MCF 10A (cell line): ENCODE measurements around the gene PARD3B. TPM values are rescaled to one million over a fixed set of nuclear protein-coding genes. Genes with fewer than 3 reads are reported as not detected.

Experiments used
- BruUV-seq: library from RNA; stranded (reverse); fragments of 400-500 nt; replicated peaks from 2 replicates; lab custom pipeline; 2021; lab: Mats Ljungman, UMichigan
- CTCF ChIA-PET: fragments of 300-600 bp; sonication (Branson Sonifier 250); formaldehyde crosslinking; extraction: SDS; loops from one replicate; lab custom pipeline; 2021; ENCODE audit warnings: antibody characterized with exemption, inconsistent platforms; lab: Yijun Ruan, JAX
- POLR2A ChIA-PET: fragments of 300-600, 350-650 bp; sonication (Branson Sonifier 250); formaldehyde crosslinking; extraction: SDS; loops from one replicate; lab custom pipeline; 2020; ENCODE audit warnings: antibody characterized with exemption, inconsistent platforms; lab: Yijun Ruan, JAX
- DNase-seq: peaks from one replicate; pipeline ENCODE4 v3.0.0-alpha.2; 2018; ENCODE audit not compliant: unreplicated experiment
- H3K27ac Mint-ChIP-seq: one replicate; pipeline ENCODE4 v1.8.0; 2022; ENCODE audit warnings: mild to moderate bottlenecking, low read depth, mixed read lengths; ENCODE audit not compliant: unreplicated experiment
- H3K27me3 Mint-ChIP-seq: one replicate; pipeline ENCODE4 v1.8.0; 2022; ENCODE audit warnings: mixed read lengths; ENCODE audit not compliant: insufficient read depth, unreplicated experiment
- H3K36me3 Mint-ChIP-seq: one replicate; pipeline ENCODE4 v1.8.0; 2022; ENCODE audit warnings: mild to moderate bottlenecking, moderate library complexity, mixed read lengths; ENCODE audit not compliant: insufficient read depth, unreplicated experiment
- H3K4me1 Mint-ChIP-seq: one replicate; pipeline ENCODE4 v1.8.0; 2022; ENCODE audit warnings: mixed read lengths; ENCODE audit not compliant: insufficient read depth, unreplicated experiment
- H3K4me3 Mint-ChIP-seq: one replicate; pipeline ENCODE4 v1.8.0; 2022; ENCODE audit warnings: mild to moderate bottlenecking, moderate library complexity, mixed read lengths; ENCODE audit not compliant: unreplicated experiment
- H3K9me3 Mint-ChIP-seq: one replicate; pipeline ENCODE4 v1.8.0; 2022; ENCODE audit warnings: mixed read lengths; ENCODE audit not compliant: unreplicated experiment
- intact Hi-C: fragments of 100-400 bp; cut with micrococcal nuclease; formaldehyde crosslinking; loops from 2 replicates; pipeline ENCODE4 v1.14.1; 2022
- total RNA-seq: library from RNA; stranded (reverse); gene quantifications from 2 replicates; pipeline ENCODE4 v1.2.3, GENCODE V29; 2022
- TF ChIP-seq, protein P1 (sequence below): fragments of 200-600 bp; IDR thresholded peaks from one replicate; pipeline ENCODE4 v1.8.0; 2022; ENCODE audit warnings: antibody characterized with exemption, mild to moderate bottlenecking; ENCODE audit not compliant: unreplicated experiment

PARD3B gene
- total RNA-seq, 1 experiment from 2014 or later, result 11.6 TPM

- DNase-seq, result no peak
- intact Hi-C loops, result no loop called here
- POLR2A ChIA-PET, result interaction anchor here (1.6 kb wide), 1 partner anchor 34 kb away, joined by 4 read pairs; no protein-coding TSS in a partner anchor
- no peaks in the 10 kb centered on the region for H3K36me3 Mint-ChIP-seq
- no peaks in the 10 kb centered on the region for H3K27me3 Mint-ChIP-seq
- no TSS peak for BruUV-seq
- H3K27ac Mint-ChIP-seq, result no peak overlapping the region
- TF ChIP-seq, protein P1, sequence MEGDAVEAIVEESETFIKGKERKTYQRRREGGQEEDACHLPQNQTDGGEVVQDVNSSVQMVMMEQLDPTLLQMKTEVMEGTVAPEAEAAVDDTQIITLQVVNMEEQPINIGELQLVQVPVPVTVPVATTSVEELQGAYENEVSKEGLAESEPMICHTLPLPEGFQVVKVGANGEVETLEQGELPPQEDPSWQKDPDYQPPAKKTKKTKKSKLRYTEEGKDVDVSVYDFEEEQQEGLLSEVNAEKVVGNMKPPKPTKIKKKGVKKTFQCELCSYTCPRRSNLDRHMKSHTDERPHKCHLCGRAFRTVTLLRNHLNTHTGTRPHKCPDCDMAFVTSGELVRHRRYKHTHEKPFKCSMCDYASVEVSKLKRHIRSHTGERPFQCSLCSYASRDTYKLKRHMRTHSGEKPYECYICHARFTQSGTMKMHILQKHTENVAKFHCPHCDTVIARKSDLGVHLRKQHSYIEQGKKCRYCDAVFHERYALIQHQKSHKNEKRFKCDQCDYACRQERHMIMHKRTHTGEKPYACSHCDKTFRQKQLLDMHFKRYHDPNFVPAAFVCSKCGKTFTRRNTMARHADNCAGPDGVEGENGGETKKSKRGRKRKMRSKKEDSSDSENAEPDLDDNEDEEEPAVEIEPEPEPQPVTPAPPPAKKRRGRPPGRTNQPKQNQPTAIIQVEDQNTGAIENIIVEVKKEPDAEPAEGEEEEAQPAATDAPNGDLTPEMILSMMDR, result no peak
- no peak overlapping the region for H3K4me3 Mint-ChIP-seq
- no peaks in the 10 kb centered on the region for H3K9me3 Mint-ChIP-seq
- no peaks in the 10 kb centered on the region for H3K4me1 Mint-ChIP-seq
- CTCF ChIA-PET, result interaction anchor here (0.8 to 1.1 kb wide), 2 partner anchors 8 to 27 kb away, joined by 4 read pairs; no protein-coding TSS in a partner anchor
Measured at GRCh38 chr2:205387350-205388055, 842.2 kb downstream of the PARD3B start.

DNA sequence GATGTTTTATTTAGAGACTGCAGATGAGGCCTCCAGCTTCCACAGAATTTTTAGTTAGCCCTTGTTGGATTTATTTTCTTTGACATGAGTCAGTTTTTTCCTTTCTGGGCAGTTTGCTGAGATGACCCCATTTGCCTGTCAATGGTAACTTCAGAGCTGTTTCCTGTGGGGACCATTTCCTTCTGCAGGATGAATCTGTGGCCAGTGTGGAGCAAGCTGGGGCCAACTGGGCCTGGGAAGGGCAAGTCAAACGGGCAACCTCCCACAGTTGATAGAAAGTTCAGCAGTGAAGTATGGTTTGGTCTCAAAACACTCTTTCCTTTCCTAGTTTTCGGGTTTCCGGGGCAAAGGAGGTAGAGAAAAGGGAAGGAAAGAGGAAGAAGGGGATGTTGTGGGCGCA is 845.6 kb downstream of the PARD3B start:
- no peak overlapping the region for H3K27ac Mint-ChIP-seq
- H3K36me3 Mint-ChIP-seq, result no peaks in the 10 kb centered on the region
- no TSS peak for BruUV-seq
- no peak for DNase-seq
- CTCF ChIA-PET, result interaction anchor here (0.6 kb wide), 1 partner anchor 348 kb away, joined by 3 read pairs; no protein-coding TSS in a partner anchor
- TF ChIP-seq, protein P1, result no peak
- intact Hi-C loops, result no loop called here
- H3K4me1 Mint-ChIP-seq, result no peaks in the 10 kb centered on the region
- no peak overlapping the region for H3K4me3 Mint-ChIP-seq
- no peaks in the 10 kb centered on the region for H3K27me3 Mint-ChIP-seq
- no peaks in the 10 kb centered on the region for H3K9me3 Mint-ChIP-seq
- POLR2A ChIA-PET, result no interaction called here

GRCh38 chr2:205401511-205401910 is 856.2 kb downstream of the PARD3B start:
- H3K4me1 Mint-ChIP-seq, result peaks cover 15% of the 10 kb centered on the region
- intact Hi-C loops, result no loop called here
- no peak overlapping the region for H3K4me3 Mint-ChIP-seq
- no peak for DNase-seq
- no peaks in the 10 kb centered on the region for H3K27me3 Mint-ChIP-seq
- ChIA-PET CTCF (no interaction called here), POLR2A (no interaction called here)
- H3K9me3 Mint-ChIP-seq, result no peaks in the 10 kb centered on the region
- TF ChIP-seq, protein P1, result no peak
- H3K27ac Mint-ChIP-seq, result no peak overlapping the region
- H3K36me3 Mint-ChIP-seq, result no peaks in the 10 kb centered on the region
- no TSS peak for BruUV-seq

GRCh38 chr2:205402011-205402410 is 856.7 kb downstream of the PARD3B start:
- ChIA-PET CTCF (interaction anchor here (0.5 to 0.6 kb wide), 2 partner anchors 58 to 423 kb away, joined by 3 to 4 read pairs; no protein-coding TSS in a partner anchor), POLR2A (interaction anchor here (0.6 to 1.0 kb wide), 2 partner anchors 10 to 738 kb away, joined by 3 read pairs; no protein-coding TSS in a partner anchor)
- no peak overlapping the region for H3K27ac Mint-ChIP-seq
- H3K4me1 Mint-ChIP-seq, result peaks cover 15% of the 10 kb centered on the region
- H3K27me3 Mint-ChIP-seq, result no peaks in the 10 kb centered on the region
- no peaks in the 10 kb centered on the region for H3K36me3 Mint-ChIP-seq
- intact Hi-C loops, result no loop called here
- DNase-seq, result no peak
- TF ChIP-seq, protein P1, result no peak
- H3K9me3 Mint-ChIP-seq, result no peaks in the 10 kb centered on the region
- BruUV-seq, result no TSS peak
- H3K4me3 Mint-ChIP-seq, result no peak overlapping the region
